Measurements from ENCODE around the gene UACA. TPM values are rescaled to one million over a fixed set of nuclear protein-coding genes. Genes with fewer than 3 reads are reported as not detected.

The UACA gene
- total RNA-seq (2022; extraction: Qiagen RNA extraction; ENCODE audit: low read depth): 46.5 to 59.4 TPM (median 49.1 TPM) in 5 replicates

GRCh38 chr15:70763120-70763949, at the start of gene UACA:
Gene UACA, minus strand, starts transcription at chr15:70763558. Its CDS starts 151 bp downstream, at chr15:70763407.

Other genes with a start within 250 kb of the UACA start
- gene LARP6, start 90.6 kb upstream of the UACA start, total RNA-seq (2022; extraction: Qiagen RNA extraction; ENCODE audit: low read depth): 55.7 to 88.3 TPM (median 82.7 TPM) in 5 replicates
- gene THAP10, start 128.9 kb upstream of the UACA start, total RNA-seq (2022; extraction: Qiagen RNA extraction; ENCODE audit: low read depth): 4.8 to 6.9 TPM (median 5.3 TPM) in 5 replicates
- 3.5 to 5.3 TPM (median 4.8 TPM) in 5 replicates for gene LRRC49, start 129.3 kb upstream of the UACA start, total RNA-seq (2022; extraction: Qiagen RNA extraction; ENCODE audit: low read depth)

All from A549 treated with RU486 at 1 μM for 4 hours (cell line).